ENCODE measurements around the gene SPATA7. TPM values are rescaled to one million over a fixed set of nuclear protein-coding genes. Genes with fewer than 3 reads are reported as not detected.

Gene SPATA7
- total RNA-seq, 1 donor = 20.0 TPM

DNA sequence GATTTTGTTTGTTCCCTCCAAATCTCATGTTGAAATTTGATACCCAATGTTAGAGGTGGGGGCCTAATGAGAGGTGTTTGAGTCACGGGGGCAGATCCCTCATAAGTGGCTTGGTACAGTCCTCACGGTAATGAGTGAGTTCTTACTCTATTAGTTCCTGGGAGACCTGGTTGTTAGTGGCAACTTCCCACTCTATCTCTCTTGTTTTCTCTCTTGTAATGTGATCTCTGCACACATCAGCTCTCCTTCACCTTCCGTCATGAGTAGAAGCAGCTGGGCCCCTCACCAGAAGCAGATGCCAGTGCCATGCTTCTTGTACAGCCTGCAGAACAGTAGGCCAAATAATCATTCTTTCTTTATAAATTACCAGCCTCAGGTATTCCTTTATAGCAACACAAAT lies 32.8 kb upstream of the SPATA7 start:
- no peak overlapping the region for H3K4me3 ChIP-seq (ENCODE audit: low read depth, low read length)
- TF ChIP-seq, protein P1, sequence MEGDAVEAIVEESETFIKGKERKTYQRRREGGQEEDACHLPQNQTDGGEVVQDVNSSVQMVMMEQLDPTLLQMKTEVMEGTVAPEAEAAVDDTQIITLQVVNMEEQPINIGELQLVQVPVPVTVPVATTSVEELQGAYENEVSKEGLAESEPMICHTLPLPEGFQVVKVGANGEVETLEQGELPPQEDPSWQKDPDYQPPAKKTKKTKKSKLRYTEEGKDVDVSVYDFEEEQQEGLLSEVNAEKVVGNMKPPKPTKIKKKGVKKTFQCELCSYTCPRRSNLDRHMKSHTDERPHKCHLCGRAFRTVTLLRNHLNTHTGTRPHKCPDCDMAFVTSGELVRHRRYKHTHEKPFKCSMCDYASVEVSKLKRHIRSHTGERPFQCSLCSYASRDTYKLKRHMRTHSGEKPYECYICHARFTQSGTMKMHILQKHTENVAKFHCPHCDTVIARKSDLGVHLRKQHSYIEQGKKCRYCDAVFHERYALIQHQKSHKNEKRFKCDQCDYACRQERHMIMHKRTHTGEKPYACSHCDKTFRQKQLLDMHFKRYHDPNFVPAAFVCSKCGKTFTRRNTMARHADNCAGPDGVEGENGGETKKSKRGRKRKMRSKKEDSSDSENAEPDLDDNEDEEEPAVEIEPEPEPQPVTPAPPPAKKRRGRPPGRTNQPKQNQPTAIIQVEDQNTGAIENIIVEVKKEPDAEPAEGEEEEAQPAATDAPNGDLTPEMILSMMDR (IDR thresholded peaks at IDR 0.05; ENCODE audit: insufficient read depth, low read length) = no peak
- DNase-seq (ENCODE audit: low read depth) = no peak

DNA sequence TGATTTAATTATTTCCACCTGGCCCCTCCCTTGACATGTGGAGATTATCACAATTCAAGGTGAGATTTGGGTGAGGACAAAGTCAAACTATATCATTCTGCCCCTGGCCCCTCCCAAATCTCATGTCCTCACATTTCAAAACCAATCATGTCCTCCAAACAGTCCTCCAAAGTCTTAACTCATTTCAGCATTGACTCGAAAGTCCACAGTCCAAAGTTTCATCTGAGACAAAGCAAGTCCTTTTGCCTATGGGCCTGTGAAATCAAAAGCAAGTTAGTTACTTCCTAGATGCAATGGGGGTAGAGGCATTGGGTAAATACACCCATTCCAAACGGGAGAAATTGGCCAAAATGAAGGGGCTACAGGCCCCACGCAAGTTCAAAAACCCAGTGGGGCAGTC lies 31.1 kb upstream of the SPATA7 start:
- TF ChIP-seq, protein P1 (IDR thresholded peaks at IDR 0.05; ENCODE audit: insufficient read depth, low read length) = no peak

DNA sequence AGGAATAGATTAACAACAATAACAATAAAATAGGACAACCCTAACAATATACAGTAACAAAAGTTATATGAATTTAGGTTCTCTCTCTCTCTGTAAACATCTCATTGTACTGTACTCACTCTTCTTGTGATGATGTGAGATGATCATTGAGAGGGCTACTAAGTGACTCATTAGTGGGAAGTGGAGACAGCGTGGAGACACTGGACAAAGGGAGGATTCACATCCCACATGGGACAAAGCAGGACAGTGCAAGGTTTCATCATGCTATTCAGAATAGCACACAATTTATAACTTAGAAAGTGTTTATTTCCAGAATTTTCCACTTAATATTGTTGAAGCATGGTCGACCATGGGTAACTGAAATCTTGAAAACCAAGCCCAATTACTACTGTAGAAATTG lies 26.0 kb upstream of the SPATA7 start:
- no peak for DNase-seq (ENCODE audit: low read depth)
- no peak overlapping the region for H3K4me3 ChIP-seq (ENCODE audit: low read depth, low read length)
- TF ChIP-seq, protein P1 (IDR thresholded peaks at IDR 0.05; ENCODE audit: insufficient read depth, low read length) = no peak

More for the DNA sequence above, 31.1 kb upstream of the SPATA7 start:
- H3K4me3 ChIP-seq (ENCODE audit: low read depth, low read length) = no peak overlapping the region
- no peak for DNase-seq (ENCODE audit: low read depth)

DNA sequence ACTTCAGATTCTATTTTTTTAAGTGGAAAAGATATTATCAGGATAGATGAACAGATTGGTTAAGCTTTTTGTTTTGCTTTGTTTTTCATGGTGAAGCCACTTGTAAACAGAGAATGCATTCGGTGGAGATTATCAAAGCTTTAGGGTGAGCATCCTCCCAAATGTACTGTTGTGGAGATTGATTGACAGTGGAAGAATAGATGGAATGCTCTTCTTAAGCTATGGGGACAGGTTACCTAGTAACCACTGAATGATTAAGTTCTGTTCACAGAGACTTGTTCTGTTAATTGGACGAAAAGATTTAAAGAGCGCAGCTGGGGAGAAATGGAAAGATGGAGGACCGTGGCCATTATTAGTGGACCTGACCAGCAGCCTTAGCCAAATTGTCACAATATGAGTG lies 21.8 kb upstream of the SPATA7 start:
- TF ChIP-seq, protein P1 (IDR thresholded peaks at IDR 0.05; ENCODE audit: insufficient read depth, low read length) = no peak

DNA sequence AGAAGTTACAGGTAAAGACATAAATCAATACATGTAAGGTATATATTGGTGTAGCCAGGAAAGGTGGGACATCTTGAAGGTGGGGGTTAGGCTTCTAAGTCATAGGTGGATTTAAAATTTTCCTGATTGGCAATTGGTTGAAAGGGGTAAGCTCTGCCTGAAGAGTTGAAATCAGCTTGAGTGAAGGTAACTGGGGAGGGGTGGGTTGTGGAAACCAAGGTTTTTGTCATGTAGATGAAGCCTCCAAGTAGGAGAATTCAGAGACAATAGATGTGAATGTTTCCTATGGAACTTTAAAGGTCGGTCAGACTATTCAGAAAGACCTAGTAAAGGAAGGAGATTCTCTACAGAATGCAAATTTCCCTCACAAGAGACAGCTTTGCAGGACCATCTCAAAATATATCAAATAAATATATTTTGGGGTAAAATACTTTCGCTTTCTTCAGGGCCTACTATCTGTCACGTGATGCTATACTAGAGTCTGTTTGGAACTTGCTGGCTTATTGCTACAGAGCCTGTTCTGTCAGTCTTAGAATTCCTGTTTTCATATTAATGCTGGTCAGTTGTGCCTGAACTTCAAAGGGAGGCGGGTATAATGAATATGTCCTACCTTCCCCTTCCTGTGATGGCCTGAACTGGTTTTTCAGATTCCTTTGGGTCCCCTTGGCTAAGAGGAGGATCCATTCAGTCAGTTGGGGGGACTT lies 20.6 kb upstream of the SPATA7 start:
- TF ChIP-seq, protein P1 (IDR thresholded peaks at IDR 0.05; ENCODE audit: insufficient read depth, low read length) = no peak
- H3K4me3 ChIP-seq (ENCODE audit: low read depth, low read length) = no peak overlapping the region
- no peak for DNase-seq (ENCODE audit: low read depth)

More for the DNA sequence above, 21.8 kb upstream of the SPATA7 start:
- DNase-seq (ENCODE audit: low read depth) = no peak
- H3K4me3 ChIP-seq (ENCODE audit: low read depth, low read length) = no peak overlapping the region

DNA sequence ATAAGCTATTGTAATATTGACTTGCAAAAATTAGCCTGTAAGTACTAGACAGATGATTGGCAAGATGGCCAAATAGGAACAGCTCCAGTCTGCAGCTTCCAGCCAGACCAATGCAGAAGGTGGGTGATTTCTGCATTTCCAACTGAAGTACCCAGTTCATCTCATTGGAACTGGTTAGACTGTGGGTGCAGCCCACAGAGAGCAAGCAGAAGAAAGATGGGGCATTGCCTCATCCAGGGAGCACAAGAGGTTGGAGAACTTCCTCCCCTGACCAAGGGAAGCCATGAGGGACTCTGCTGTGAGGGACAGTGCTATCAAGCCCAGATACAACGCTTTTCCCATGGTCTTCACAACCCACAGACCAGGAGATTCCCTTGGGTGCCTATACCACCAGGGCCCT lies 16.0 kb upstream of the SPATA7 start:
- DNase-seq (ENCODE audit: low read depth) = no peak
- no peak overlapping the region for H3K4me3 ChIP-seq (ENCODE audit: low read depth, low read length)
- TF ChIP-seq, protein P1 (IDR thresholded peaks at IDR 0.05; ENCODE audit: insufficient read depth, low read length) = no peak
